Measurements from ENCODE around the gene ARHGAP10.

Gene ARHGAP10

DNA sequence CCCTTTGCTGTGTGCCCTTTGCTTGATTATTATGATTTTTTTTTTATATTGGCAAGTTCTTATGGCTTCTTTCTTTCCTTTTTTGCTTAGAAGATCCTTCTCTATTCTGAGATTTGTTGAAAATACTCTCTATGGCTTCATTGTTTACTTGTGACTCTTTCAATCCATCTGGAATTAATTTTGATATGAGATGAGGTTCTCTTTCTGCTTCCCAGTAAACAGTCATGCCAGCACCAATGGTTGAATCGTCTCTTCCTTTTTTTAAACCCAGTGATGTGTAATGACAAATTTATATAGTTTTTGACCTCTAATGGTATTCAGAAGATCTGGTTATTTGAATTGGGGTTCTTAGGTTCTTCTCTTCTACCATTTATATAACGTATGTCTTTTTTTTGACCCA, 121.8 kb downstream of the ARHGAP10 start:
- H3K27me3 ChIP-seq (ENCODE audit: control insufficient read depth, insufficient read depth, low read length) = no peaks in the 10 kb centered on the region
- H3K36me3 ChIP-seq (ENCODE audit: control insufficient read depth, insufficient read depth, low read length) = no peaks in the 10 kb centered on the region
- 0 out of 2 replicates have a peak, but pooled peaks cover 3% of the 10 kb centered on the region for H3K9me3 ChIP-seq (ENCODE audit: control insufficient read depth, insufficient read depth, low read depth, low read length)
- H3K9ac ChIP-seq (ENCODE audit: low read length) = no peak overlapping the region
- no peak overlapping the region for H3K27ac ChIP-seq (ENCODE audit: low read depth, low read length)
- no peak overlapping the region for H3K4me3 ChIP-seq (ENCODE audit: low read depth, low read length)
- no peaks in the 10 kb centered on the region for H3K4me1 ChIP-seq (ENCODE audit: control insufficient read depth, insufficient read depth, low read length)

DNA sequence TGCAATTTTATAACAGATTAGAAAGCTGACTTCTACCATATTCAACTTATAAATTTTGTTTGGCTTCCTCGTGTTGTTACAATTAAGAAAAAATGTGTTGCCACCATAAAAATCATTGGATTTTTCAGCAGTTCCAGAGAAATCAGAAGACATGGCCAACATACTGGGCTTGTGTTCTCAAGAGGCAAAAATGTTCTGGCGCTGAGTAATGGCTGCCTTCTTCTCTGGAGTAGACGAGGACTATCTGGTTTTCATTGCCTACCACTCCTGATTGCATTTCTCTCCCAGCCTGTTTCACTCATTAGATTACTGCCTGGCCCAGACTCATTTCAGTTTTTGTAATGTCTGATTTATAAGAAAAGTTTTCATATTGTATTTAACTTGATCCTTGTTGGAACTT, 122.3 kb downstream of the ARHGAP10 start:
- 0 out of 2 replicates have a peak, but pooled peaks cover 3% of the 10 kb centered on the region for H3K9me3 ChIP-seq (ENCODE audit: control insufficient read depth, insufficient read depth, low read depth, low read length)
- H3K4me3 ChIP-seq (ENCODE audit: low read depth, low read length) = no peak overlapping the region
- no peaks in the 10 kb centered on the region for H3K27me3 ChIP-seq (ENCODE audit: control insufficient read depth, insufficient read depth, low read length)
- H3K9ac ChIP-seq (ENCODE audit: low read length) = no peak overlapping the region
- H3K36me3 ChIP-seq (ENCODE audit: control insufficient read depth, insufficient read depth, low read length) = no peaks in the 10 kb centered on the region
- H3K27ac ChIP-seq (ENCODE audit: low read depth, low read length) = no peak overlapping the region
- H3K4me1 ChIP-seq (ENCODE audit: control insufficient read depth, insufficient read depth, low read length) = no peaks in the 10 kb centered on the region

DNA sequence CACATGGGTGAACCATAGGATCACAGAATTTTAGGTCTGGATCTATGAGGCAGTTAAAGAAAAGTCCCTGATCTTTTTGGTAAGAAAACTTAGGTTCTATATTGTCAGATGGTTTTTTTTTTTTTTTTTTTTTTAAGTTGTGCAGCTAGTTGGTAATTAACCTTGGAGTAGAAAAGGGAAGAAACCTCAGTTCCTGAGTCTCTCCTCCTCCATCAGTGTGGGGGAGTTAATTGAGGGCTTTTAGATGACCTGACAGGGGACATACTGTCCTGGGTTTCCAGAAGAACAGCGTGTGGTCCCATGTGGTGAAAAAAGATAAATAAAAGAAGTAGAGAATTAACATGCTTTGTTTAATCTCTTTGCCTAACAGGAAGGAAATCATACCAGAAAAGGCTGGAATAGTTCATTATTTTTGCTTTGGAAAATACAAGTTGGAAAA, 123.7 kb downstream of the ARHGAP10 start:
- no peaks in the 10 kb centered on the region for H3K9me3 ChIP-seq (ENCODE audit: control insufficient read depth, insufficient read depth, low read depth, low read length)
- H3K27ac ChIP-seq (ENCODE audit: low read depth, low read length) = no peak overlapping the region
- H3K4me3 ChIP-seq (ENCODE audit: low read depth, low read length) = no peak overlapping the region
- no peaks in the 10 kb centered on the region for H3K4me1 ChIP-seq (ENCODE audit: control insufficient read depth, insufficient read depth, low read length)
- no peaks in the 10 kb centered on the region for H3K36me3 ChIP-seq (ENCODE audit: control insufficient read depth, insufficient read depth, low read length)
- no peaks in the 10 kb centered on the region for H3K27me3 ChIP-seq (ENCODE audit: control insufficient read depth, insufficient read depth, low read length)
- H3K9ac ChIP-seq (ENCODE audit: low read length) = no peak overlapping the region

DNA sequence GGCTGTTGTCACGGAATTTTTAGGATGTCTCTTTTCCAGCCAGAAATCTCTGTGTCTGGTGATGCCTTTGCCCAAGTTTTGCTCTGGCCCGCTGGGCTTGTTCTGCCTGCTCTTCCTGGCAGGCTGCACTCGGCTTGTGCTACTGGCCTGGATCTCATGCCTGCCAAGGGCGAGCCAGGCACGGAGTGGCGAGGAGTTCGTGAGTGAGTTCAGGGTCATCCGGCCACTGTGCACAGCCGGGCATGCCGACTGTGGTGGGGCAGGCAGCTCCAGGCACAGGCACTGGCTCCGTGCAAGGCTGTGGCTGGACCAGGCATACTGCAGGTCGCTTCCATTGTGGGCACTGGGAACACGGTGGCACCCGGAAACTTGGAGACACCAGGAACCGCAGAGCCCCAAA, 129.1 kb downstream of the ARHGAP10 start:
- no peak overlapping the region for H3K27ac ChIP-seq (ENCODE audit: low read depth, low read length)
- H3K4me3 ChIP-seq (ENCODE audit: low read depth, low read length) = no peak overlapping the region
- H3K36me3 ChIP-seq (ENCODE audit: control insufficient read depth, insufficient read depth, low read length) = peaks cover 2% of the 10 kb centered on the region; the same call in 1 of the 2 replicates
- peaks cover 4% of the 10 kb centered on the region; the same call in 1 of the 2 replicates for H3K9me3 ChIP-seq (ENCODE audit: control insufficient read depth, insufficient read depth, low read depth, low read length)
- H3K27me3 ChIP-seq (ENCODE audit: control insufficient read depth, insufficient read depth, low read length) = no peaks in the 10 kb centered on the region
- no peak overlapping the region for H3K9ac ChIP-seq (ENCODE audit: low read length)
- H3K4me1 ChIP-seq (ENCODE audit: control insufficient read depth, insufficient read depth, low read length) = peaks cover 18% of the 10 kb centered on the region

DNA sequence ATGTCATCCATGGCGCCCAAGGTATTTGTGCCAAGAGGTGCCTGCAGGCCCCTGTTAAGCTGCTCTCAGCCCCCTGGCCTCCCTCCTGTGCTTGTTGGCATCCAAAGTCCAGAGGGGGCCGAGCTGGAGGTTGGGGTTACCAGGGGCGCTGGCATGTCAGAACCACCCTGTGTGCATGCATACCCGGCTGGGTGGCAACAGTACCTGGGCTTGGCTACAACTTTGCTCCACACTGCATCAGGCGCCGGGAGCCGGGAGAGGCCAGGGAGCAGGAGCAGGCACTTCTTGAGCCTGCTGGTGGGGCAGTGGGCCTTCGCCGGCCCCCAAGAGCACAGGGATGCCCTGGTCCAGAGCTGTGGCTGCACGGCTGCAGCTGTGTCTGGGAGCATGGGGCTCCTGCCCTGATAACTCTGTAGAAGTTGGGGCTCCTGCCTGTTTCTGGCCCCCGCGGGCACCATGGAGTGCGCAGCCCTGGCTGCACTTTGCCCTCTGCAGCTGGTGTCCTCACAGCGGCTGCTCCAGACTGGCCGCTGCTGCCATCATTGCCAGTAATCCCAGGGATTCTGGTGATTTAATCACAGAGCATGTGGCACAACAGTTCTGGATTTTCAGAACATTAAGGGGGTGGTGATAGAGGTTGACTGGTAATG, 130.3 kb downstream of the ARHGAP10 start:
- H3K36me3 ChIP-seq (ENCODE audit: control insufficient read depth, insufficient read depth, low read length) = peaks cover 2% of the 10 kb centered on the region; the same call in 1 of the 2 replicates
- H3K27me3 ChIP-seq (ENCODE audit: control insufficient read depth, insufficient read depth, low read length) = no peaks in the 10 kb centered on the region
- H3K4me3 ChIP-seq (ENCODE audit: low read depth, low read length) = no peak overlapping the region
- H3K9ac ChIP-seq (ENCODE audit: low read length) = no peak overlapping the region
- H3K4me1 ChIP-seq (ENCODE audit: control insufficient read depth, insufficient read depth, low read length) = peaks cover 28% of the 10 kb centered on the region
- H3K9me3 ChIP-seq (ENCODE audit: control insufficient read depth, insufficient read depth, low read depth, low read length) = peaks cover 4% of the 10 kb centered on the region; the same call in 1 of the 2 replicates
- no peak overlapping the region for H3K27ac ChIP-seq (ENCODE audit: low read depth, low read length)

DNA sequence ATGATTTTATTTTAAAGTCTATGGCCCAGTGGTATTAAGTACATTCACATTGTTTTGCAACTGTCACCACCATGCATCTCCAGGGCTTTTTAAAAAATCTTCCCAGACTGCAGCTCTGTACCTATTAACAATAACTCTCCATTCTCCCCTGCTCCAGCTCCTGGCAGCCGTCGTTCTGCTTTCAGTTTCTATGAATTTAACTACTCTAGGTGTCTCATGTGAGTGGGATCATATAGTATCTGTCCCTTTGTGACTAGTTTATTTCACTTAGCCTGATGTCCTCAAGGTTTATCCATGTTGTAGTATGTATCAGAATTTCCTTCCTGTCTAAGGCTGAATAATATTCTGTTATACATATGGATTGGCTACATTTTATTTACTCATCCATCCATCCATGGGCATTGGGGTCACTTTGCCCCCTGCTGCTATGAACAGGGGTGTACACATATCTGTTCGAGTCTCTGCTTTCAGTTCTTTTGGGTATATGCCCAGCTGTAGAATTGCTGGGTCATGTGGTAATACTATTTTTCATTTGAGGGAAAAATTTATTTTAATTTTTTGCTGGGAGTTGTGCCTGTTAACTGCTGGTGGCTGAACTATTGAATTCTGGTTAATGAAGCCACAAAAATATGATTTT, 131.3 kb downstream of the ARHGAP10 start:
- Histone ChIP-seq H3K4me1 (ENCODE audit: control insufficient read depth, insufficient read depth, low read length) (peaks cover 31% of the 10 kb centered on the region), H3K9me3 (ENCODE audit: control insufficient read depth, insufficient read depth, low read depth, low read length) (peaks cover 4% of the 10 kb centered on the region; the same call in 1 of the 2 replicates), H3K4me3 (ENCODE audit: low read depth, low read length) (no peak overlapping the region), H3K27ac (ENCODE audit: low read depth, low read length) (no peak overlapping the region), H3K9ac (ENCODE audit: low read length) (no peak overlapping the region), H3K36me3 (ENCODE audit: control insufficient read depth, insufficient read depth, low read length) (peaks cover 2% of the 10 kb centered on the region; the same call in 1 of the 2 replicates), H3K27me3 (ENCODE audit: control insufficient read depth, insufficient read depth, low read length) (no peaks in the 10 kb centered on the region)

DNA sequence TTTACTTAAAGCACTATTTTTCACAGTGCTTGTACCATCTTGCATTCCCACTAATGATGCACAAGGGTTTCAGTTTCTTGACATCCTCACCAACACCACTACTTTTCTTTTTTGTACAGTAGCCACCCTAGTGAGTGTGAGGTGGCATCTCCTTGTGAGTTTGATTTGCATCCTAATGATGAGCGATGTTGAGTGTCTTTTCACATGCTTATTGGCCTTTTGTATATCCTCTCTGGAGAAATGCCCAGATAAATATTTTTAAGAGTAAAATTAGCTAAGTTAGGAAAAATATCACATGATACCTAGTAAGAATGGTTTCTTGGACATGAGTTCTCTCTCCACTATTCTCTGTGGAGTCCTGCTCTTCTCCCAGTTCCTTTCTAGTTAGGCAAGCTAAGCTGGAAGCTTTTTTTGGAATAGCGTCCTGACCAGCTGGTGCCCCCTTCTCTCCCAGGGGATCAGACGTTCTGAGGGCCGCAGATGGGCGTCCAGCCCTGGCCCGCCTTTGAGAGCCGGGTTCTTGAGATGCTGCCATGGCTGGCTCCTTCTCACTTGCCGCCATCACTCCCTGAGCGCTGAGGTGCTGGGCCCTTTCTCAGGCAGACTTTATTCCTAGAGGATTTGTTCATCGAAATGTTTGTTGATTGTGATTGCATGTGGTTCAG, 132.1 kb downstream of the ARHGAP10 start:
- Histone ChIP-seq H3K36me3 (ENCODE audit: control insufficient read depth, insufficient read depth, low read length) (peaks cover 2% of the 10 kb centered on the region; the same call in 1 of the 2 replicates), H3K27me3 (ENCODE audit: control insufficient read depth, insufficient read depth, low read length) (no peaks in the 10 kb centered on the region), H3K9me3 (ENCODE audit: control insufficient read depth, insufficient read depth, low read depth, low read length) (peaks cover 4% of the 10 kb centered on the region; the same call in 1 of the 2 replicates), H3K9ac (ENCODE audit: low read length) (no peak overlapping the region), H3K27ac (ENCODE audit: low read depth, low read length) (no peak overlapping the region), H3K4me3 (ENCODE audit: low read depth, low read length) (no peak overlapping the region), H3K4me1 (ENCODE audit: control insufficient read depth, insufficient read depth, low read length) (peaks cover 31% of the 10 kb centered on the region)

DNA sequence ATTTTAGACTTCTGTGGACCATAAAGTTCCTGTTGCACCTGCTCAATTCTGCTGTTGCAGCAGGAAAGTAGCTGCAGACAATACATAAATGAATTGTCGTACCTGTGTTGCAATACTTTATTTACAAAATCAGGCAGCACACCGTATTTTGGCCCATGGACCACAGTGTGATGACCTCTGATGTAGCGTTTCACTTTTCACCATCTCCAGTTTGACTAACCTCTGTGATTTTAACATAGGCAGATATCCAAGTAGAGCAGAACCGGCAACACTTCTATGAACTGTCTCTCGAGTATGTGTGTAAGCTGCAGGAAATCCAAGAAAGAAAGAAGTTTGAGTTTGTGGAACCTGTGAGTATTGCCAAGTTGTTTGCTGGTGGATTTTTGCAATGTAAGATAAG, 132.7 kb downstream of the ARHGAP10 start:
- peaks cover 2% of the 10 kb centered on the region; the same call in 1 of the 2 replicates for H3K36me3 ChIP-seq (ENCODE audit: control insufficient read depth, insufficient read depth, low read length)
- peaks cover 4% of the 10 kb centered on the region; the same call in 1 of the 2 replicates for H3K9me3 ChIP-seq (ENCODE audit: control insufficient read depth, insufficient read depth, low read depth, low read length)
- peaks cover 31% of the 10 kb centered on the region for H3K4me1 ChIP-seq (ENCODE audit: control insufficient read depth, insufficient read depth, low read length)
- no peak overlapping the region for H3K4me3 ChIP-seq (ENCODE audit: low read depth, low read length)
- no peak overlapping the region for H3K27ac ChIP-seq (ENCODE audit: low read depth, low read length)
- no peaks in the 10 kb centered on the region for H3K27me3 ChIP-seq (ENCODE audit: control insufficient read depth, insufficient read depth, low read length)
- no peak overlapping the region for H3K9ac ChIP-seq (ENCODE audit: low read length)

DNA sequence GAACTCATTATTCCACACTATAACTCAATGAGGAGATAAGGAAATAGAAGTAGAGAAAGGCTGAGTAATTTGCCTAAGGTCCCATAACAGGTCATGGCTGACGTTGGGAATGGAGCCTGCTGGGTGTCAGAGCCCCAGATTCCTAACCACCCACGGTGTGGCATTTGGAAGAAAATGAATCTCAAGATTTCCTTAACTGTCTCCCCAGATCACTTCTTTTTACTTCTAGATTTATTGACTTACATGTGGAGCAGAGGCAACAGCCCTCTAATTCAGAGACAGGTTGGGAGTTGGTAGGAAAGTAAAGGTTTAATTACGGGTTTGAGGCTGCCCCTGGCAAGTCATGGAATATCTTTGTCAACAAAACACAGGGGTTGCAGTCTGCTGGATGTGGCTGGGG, 134.0 kb downstream of the ARHGAP10 start:
- H3K27ac ChIP-seq (ENCODE audit: low read depth, low read length) = no peak overlapping the region
- peaks cover 31% of the 10 kb centered on the region for H3K4me1 ChIP-seq (ENCODE audit: control insufficient read depth, insufficient read depth, low read length)
- peaks cover 1% of the 10 kb centered on the region; the same call in 1 of the 2 replicates for H3K9me3 ChIP-seq (ENCODE audit: control insufficient read depth, insufficient read depth, low read depth, low read length)
- peaks cover 2% of the 10 kb centered on the region; the same call in 1 of the 2 replicates for H3K36me3 ChIP-seq (ENCODE audit: control insufficient read depth, insufficient read depth, low read length)
- no peaks in the 10 kb centered on the region for H3K27me3 ChIP-seq (ENCODE audit: control insufficient read depth, insufficient read depth, low read length)
- H3K9ac ChIP-seq (ENCODE audit: low read length) = no peak overlapping the region
- H3K4me3 ChIP-seq (ENCODE audit: low read depth, low read length) = no peak overlapping the region

DNA sequence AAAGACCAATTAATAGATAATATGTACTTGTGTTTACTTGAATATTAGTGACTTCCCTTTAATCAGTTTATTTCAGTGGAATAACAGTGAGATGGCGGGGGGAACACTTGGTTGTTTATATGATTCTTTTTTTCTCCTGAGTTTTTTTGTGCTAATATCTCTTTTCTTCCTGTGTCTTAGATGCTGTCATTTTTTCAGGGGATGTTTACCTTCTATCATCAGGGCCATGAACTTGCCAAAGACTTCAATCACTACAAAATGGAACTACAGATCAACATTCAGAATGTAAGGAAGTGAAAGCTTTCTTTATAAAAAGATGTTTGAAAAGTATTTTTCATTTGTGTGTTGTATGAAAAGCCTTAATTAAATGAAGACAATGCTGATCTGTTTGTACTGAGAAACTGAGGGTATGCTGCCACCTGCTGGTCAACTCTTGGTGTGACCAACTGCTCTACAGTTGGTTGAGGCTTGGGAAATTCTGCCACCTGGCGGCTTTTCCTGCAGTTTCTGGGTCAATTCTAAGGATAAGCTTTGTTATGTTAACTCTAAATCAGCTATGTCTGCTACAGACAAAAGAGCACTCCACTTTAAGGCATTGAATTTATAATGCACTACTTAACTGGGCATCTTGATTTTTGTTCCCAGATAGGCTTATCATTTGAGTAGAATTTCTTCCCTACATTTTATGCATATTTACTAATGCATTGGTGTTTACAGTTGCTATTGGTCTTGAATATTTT, 134.8 kb downstream of the ARHGAP10 start:
- peaks cover 31% of the 10 kb centered on the region for H3K4me1 ChIP-seq (ENCODE audit: control insufficient read depth, insufficient read depth, low read length)
- no peaks in the 10 kb centered on the region for H3K27me3 ChIP-seq (ENCODE audit: control insufficient read depth, insufficient read depth, low read length)
- no peak overlapping the region for H3K4me3 ChIP-seq (ENCODE audit: low read depth, low read length)
- H3K9me3 ChIP-seq (ENCODE audit: control insufficient read depth, insufficient read depth, low read depth, low read length) = no peaks in the 10 kb centered on the region
- no peaks in the 10 kb centered on the region for H3K36me3 ChIP-seq (ENCODE audit: control insufficient read depth, insufficient read depth, low read length)
- no peak overlapping the region for H3K9ac ChIP-seq (ENCODE audit: low read length)
- no peak overlapping the region for H3K27ac ChIP-seq (ENCODE audit: low read depth, low read length)

All from HUES6 (cell line).